Neural cell (in vitro differentiated cells): Measurements from ENCODE around the gene FZD10.

ENCODE experiments used
- CTCF ChIP-seq: fragments of 450-650 bp; IDR thresholded peaks from 2 replicates; pipeline ENCODE4 v1.5.1; 2014; ENCODE audit warnings: antibody characterized with exemption, mild to moderate bottlenecking, moderate library complexity; ENCODE audit not compliant: poor library complexity, severe bottlenecking
- EP300 ChIP-seq: fragments of 450-650 bp; conservative IDR thresholded peaks from 2 replicates; pipeline ENCODE4 v1.6.1; 2014; ENCODE audit warnings: antibody characterized with exemption, mild to moderate bottlenecking, moderate library complexity; ENCODE audit not compliant: poor library complexity, severe bottlenecking
- EZH2 ChIP-seq: fragments of 200-600, 300-800 bp; shearing (Covaris generic), sonication (generic); IDR thresholded peaks from 2 replicates; pipeline ENCODE4 v1.6.1; 2014; ENCODE audit warnings: antibody characterized with exemption, low read length, borderline replicate concordance, mild to moderate bottlenecking; ENCODE audit not compliant: insufficient read depth, poor library complexity, severe bottlenecking
- MXI1 ChIP-seq: fragments of 450-650 bp; conservative IDR thresholded peaks from 2 replicates; pipeline ENCODE4 v1.6.1; 2014; ENCODE audit warnings: antibody characterized with exemption, mild to moderate bottlenecking; ENCODE audit not compliant: poor library complexity, severe bottlenecking
- POLR2AphosphoS5 ChIP-seq: IDR thresholded peaks from 2 replicates; pipeline ENCODE4 v1.6.1; 2012
- RAD21 ChIP-seq: fragments of 450-650 bp; conservative IDR thresholded peaks from 2 replicates; pipeline ENCODE4 v1.6.1; 2014; ENCODE audit warnings: antibody characterized with exemption, mild to moderate bottlenecking, moderate library complexity
- REST ChIP-seq: IDR thresholded peaks from 2 replicates; pipeline ENCODE4 v1.6.1; 2012; ENCODE audit warnings: borderline replicate concordance

GRCh38 chr12:130169256-130169655, 7.0 kb downstream of the FZD10 start:
- TF ChIP-seq CTCF (no peak), POLR2AphosphoS5 (no peak), RAD21 (no peak), EZH2 (no peak), EP300 (no peak), REST (no peak), MXI1 (no peak)
